MV-4-11 (cell line): ENCODE results near the gene SSR1.
"Not testable (repeated sequence)": the region's sequence is repeated elsewhere in the genome, so short reads cannot be mapped to it uniquely, and the experiment has no call there.

Experiments
- DNase-seq: peaks from one replicate; lab custom pipeline; 2025; lab: John Stamatoyannopoulos, UW

SSR1 gene

GRCh38 chr6:7317538-7317937, 4.5 kb upstream of the SSR1 start:
- DNase-seq, result no peak

DNA sequence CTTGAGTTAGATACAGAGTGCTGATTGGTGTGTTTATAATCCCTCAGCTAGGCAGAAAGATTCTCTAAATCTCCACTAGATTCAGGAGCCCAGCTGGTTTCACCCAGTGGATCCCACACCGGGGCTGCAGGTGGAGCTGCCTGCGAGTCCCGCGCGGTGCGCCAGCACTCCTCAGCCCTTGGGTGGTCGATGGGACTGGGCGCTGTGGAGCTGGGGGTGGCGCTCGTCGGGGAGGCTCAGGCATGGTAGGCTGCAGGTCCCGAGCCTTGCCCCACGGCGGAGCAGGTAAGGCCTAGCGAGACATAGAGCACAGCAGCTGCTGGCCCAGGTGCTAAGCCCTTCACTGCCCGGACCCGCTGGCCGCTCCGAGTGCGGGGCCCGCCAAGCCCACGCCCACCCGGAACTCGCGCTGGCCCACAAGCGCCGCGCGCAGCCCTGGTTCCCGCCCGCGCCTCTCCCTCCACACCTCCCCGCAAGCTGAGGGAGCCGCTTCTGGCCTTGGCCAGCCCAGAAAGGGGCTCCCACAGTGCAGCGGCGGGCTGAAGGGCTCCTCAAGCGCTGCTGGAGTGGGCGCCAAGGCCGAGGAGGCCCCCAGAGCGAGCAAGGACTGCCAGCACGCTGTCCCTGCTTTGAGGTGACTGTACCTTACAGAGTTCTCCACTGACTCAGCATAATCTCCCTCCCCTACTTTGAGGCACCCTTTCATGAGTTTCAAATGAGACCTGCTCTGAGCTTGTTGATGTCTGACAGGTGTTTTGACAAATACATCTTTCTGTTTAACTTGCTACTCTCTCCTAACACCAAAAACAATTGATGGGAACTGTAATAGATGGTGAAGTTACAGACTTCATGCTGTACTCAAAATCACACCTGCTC, 3.9 kb upstream of the SSR1 start:
- no peak for DNase-seq

GRCh38 chr6:7315948-7316365, 3.0 kb upstream of the SSR1 start:
- no peak for DNase-seq

DNA sequence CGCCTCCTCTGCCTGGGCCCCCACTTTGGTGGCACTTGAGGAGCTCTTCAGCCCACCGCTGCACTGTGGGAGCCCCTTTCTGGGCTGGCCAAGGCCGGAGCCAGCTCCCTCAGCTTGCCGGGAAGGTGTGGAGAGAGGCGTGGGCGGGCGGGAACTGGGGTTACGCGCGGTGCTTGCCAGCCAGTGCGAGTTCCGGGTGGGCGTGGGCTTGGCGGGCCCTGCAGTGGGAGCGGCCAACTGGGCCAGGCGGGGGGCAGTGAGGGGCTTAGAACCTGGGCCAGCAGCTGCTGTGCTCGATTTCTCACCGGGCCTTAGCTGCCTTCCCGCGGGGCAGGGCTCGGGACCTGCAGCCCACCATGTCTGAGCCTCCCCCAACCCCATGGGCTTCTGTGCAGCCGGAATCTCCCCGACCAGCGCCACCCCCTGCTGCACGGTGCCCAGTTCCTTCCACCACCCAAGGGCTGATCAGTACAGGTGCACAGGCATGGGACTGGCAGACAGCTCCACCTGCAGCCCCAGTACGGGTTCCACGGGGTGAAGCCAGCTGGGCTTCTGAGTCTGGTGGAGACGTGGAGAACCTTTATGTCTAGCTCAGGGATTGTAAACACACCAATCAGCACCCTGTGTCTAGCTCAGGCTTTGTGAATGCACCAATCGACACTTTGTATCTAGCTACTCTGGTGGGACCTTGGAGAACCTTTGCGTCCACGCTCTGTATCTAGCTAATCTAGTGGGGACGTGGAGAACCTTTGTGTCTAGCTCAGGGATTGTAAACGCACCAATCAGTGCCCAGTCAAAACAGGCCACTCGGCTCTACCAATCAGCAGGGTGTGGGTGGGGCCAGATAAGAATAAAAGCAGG, 2.3 kb upstream of the SSR1 start:
- DNase-seq, result not testable (repeated sequence)

DNA sequence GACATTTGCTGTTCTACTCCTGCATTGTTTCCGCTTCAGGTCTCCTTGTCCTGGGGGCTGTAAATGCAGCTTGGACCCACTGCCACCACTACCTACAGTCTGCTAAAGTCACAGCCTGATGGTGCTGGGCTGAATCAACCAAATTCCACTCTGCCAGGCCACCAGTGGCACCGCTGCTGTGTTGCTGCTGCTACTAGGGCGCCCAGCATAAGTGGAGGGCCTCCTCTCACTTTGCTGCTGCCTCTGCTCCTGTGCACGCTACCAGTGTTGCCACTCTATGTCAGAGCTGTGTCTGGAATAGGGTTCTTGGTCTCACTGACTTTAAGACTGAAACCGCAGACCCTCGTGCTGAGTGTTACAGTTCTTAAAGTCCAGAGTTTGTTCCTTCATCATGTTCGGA, 1.4 kb upstream of the SSR1 start:
- DNase-seq, result no peak

- no peak for DNase-seq
Measured at GRCh38 chr6:7313505-7314165, 636 bp upstream of the SSR1 start.

DNA sequence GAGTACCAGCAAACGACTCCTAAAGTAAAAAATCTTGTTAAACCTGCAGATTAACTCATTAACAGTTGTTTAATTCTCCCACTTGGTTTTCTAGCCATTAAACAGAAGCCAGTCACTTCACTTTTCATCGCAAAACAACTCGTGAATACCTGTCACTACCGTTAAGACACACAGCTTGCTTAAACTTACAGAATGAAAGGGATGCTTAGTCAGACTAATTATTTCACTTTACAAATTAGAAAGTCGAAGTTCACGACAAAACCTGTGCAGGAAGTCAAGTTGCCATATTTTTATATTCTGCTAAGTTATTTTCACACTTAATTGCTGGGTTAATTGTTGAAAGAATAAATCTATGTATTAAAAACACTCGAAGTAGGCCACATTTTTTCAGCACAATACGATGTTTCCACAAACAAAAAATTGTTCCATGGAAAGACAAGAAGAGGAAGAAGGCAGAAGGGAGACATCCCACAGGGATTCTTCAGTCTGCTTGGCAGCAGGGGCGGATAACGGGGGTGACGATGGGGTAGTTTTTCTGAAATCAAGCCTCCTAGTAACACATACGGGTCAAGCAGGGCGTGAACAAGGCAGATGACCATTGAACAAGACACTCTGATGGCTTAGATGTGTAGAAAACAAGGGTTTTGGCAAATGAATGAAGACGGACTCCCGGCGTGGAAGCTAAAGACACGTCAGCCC, 933 bp downstream of the SSR1 start:
- peak; percentile 17 for DNase-seq

GRCh38 chr6:7311176-7311575, 1.8 kb downstream of the SSR1 start:
- DNase-seq, result no peak

GRCh38 chr6:7309050-7309449, 3.9 kb downstream of the SSR1 start:
- DNase-seq, result no peak

DNA sequence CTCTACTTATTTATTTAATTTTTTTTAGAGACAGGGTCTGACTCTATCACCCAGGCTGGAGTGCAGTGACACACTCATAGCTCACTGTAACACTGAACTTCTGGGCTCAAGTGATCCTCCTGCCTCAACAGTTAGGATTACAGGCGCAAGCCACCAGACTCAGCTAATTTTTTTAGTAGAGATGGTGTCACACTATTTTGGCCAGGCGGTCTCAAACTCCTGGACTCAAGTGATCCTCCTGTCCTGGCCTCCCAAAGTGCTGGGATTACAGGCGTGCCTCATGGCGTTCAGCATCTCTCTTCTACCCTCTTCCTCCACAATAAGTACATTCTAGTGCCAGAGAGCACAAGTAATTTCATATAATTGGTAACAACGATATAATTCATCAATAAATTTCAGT, 5.5 kb downstream of the SSR1 start:
- DNase-seq, result no peak

DNA sequence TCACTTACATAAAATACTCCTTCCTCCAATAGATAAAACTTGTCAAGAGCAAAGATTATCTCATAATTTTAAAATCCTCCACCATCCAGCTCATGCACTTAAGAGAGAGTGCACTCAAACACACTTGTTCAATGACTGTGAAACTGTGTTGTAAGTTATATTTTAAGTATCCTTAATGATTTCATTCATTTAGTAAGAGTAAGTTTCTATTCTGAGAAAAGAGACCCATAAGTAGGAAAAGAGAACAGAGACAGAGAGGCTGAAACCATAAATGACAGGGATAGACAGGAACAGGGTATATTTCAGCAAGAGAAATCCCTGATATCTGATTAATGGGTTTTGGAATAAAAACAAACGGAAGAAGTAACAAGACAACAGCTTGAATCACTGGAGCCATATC, 8.2 kb downstream of the SSR1 start:
- no peak for DNase-seq

DNA sequence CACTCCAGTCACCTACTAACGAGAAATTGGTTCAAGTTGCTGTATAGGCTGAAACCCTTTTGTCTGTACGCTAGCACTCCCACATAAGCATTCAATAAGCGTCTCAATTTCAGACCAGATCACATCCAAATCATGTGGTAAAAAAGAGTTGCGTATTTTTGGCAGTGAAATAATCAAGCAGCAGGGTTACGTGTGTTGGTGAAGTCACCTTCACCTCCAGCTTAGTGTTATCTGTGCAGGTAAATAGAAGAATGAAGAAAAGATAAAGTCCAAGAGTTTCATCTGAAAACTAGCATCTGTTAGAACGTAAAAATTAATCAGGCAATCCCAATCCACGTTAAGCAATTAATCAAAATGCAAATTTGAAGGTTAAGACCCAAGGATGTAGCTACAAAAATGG, 11.3 kb downstream of the SSR1 start:
- DNase-seq, result no peak

GRCh38 chr6:7300926-7301325, 12.1 kb downstream of the SSR1 start:
- DNase-seq, result no peak

- DNase-seq, result no peak
Measured at GRCh38 chr6:7298113-7298512, 14.9 kb downstream of the SSR1 start.

DNA sequence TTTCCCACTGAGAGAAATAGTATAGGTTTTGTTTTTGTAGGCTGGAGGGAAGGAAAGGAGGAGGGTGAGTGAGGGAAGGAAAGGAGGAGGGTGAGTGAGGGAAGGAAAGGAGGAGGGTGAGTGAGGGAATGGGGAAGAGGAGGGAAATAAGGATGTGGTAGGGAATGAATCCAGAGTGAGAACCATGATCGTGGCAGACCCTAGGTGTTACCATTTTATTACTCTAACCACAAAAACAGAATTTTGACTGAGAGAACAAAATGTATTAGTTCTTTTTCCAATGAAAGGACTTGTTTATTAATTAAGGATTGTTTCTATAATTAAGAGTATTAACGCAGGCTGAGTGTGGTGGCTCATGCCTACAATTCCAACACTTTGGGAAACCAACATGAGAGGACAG, 16.4 kb downstream of the SSR1 start:
- no peak for DNase-seq

GRCh38 chr6:7295916-7296315, 17.1 kb downstream of the SSR1 start:
- no peak for DNase-seq

GRCh38 chr6:7292596-7293255, 20.3 kb downstream of the SSR1 start:
- DNase-seq, result no peak

DNA sequence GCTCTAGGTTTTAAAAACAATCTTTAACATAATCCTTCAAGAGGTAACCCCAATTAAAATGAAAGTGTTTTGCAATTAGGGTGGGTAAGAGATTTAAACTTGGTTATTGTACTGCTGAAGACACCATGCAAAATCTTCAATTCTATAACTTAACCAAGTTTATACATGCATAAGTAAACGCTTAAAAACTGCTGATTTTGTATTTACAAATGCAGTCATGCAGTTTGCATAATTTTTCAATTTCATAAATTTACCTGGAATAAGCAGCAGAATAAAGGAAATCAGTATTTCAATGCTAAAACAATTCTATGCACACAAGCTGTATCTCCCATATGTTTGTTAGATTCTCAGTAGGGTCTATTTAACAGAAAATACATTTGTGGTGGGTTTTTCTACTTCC, 22.9 kb downstream of the SSR1 start:
- DNase-seq, result no peak

DNA sequence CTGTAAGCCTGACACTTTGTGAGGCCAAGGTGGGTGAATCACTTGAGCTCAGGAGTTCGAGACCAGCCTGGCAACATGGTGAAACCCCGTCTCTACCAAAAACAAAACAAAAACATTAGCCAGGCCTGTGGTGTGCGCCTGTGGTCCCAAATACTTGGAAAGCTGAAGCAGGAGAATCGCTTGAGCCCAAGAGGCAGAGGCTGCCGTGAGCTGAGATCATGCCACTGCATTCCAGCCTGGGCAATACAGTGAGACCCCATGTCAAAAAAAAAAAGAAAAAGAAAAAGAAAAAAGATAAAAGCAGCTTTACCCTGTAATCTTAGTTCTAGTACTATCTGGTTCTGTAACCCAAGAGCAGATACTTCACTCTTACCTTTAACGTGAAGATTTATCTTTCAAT, 27.6 kb downstream of the SSR1 start:
- no peak for DNase-seq

DNA sequence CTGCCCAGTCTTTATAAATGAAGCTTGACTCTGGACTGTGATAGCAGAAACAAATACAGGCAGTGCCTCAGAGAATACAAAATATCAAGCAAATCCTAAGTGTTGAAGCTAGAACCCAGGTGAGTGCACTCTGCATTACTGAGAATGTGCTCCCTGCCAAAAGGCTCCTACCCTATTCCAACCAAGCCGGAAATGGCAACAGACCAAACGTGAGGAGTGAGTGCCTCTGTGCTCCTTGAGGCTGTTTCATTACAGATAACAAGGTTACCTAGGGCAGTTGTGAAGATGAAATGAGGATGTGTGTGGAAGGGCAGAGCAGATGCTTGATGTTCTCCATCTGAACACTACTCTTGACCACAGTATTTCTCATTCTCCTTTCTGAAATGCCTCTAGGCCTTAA, 29.3 kb downstream of the SSR1 start:
- peak; percentile 4 for DNase-seq

DNA sequence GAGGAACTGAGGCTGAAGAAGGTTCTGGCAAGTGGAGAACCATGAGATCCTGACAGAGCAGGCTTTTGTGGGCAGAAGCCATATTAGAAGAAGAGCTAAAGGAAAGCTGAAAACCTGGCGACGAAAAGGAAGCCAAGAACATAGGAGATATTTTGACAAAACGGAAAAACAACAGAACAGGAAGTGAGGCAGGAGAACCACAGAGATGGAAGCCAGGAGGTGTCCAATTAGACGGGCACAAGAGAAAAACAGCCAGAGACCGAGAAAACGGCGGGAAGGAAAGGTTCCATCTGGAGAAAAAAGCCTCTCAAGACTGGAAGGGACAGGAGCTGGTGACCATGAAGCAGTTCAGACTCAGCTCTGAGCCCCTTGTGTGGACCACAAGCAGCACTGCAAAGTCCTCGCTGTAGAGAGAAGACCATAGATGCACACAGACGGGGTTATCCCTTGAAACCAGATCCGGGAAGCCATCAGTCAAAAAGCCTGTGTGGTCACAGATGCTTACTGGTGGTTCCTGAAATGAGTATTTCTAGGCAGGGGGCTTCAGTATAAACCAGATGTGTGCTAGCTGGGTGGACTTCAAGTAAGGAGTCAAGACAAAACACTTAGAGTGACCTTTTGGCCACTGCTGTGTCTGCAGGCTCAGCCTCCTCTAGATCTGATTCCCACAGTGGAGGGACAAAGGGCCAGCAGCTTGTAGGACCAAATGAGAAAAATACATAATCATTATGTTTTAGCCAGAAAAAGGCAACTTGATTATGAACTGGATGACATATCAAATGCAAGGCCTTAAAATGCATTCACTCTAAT, 30.7 kb downstream of the SSR1 start:
- peak; percentile 38 for DNase-seq
